GM12874 (cell line): ENCODE measurements around the gene SDC1.

Source experiments
- TF ChIP-seq, protein P1 (sequence below): IDR thresholded peaks from 2 replicates; pipeline ENCODE4 v1.5.1; 2011; ENCODE audit warnings: low read depth, mild to moderate bottlenecking, control low read depth, low read length, moderate library complexity; ENCODE audit not compliant: insufficient read depth

SDC1 gene

DNA sequence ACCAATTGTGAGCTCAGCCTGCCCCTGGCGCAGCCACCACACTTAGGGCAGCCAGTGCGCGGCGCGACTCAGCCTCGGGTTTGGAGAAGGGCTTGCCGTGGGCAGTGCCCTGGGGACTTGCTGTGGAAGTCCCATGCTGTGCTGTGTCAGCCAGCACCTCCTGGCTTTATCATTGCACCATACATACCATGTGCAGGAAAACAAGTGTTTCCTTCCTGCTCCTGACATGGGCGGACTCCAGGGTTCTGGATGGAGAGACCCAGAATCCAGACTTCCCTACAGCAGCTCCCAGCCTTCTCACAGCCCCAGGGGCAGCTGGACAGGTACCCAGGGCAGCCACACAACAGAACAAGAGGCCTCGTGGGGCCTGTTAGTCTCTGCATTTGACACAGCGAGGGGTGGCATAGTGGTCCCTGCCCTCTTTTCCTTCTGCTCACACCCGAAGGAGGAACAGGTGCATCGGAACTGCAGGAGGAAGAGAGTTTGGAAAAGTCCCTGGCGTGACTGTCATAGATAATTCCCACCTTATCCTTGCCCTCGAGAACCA is 54.2 kb downstream of the SDC1 start:
- TF ChIP-seq, protein P1, sequence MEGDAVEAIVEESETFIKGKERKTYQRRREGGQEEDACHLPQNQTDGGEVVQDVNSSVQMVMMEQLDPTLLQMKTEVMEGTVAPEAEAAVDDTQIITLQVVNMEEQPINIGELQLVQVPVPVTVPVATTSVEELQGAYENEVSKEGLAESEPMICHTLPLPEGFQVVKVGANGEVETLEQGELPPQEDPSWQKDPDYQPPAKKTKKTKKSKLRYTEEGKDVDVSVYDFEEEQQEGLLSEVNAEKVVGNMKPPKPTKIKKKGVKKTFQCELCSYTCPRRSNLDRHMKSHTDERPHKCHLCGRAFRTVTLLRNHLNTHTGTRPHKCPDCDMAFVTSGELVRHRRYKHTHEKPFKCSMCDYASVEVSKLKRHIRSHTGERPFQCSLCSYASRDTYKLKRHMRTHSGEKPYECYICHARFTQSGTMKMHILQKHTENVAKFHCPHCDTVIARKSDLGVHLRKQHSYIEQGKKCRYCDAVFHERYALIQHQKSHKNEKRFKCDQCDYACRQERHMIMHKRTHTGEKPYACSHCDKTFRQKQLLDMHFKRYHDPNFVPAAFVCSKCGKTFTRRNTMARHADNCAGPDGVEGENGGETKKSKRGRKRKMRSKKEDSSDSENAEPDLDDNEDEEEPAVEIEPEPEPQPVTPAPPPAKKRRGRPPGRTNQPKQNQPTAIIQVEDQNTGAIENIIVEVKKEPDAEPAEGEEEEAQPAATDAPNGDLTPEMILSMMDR = no peak

- TF ChIP-seq, protein P1 = no peak
Observed at GRCh38 chr2:20169796-20170703, 54.9 kb downstream of the SDC1 start.

GRCh38 chr2:20168727-20169696 is 55.9 kb downstream of the SDC1 start:
- TF ChIP-seq, protein P1 = no peak

GRCh38 chr2:20168048-20168726 is 56.7 kb downstream of the SDC1 start:
- TF ChIP-seq, protein P1 = no peak

GRCh38 chr2:20167356-20167755 is 57.6 kb downstream of the SDC1 start:
- TF ChIP-seq, protein P1 = no peak

DNA sequence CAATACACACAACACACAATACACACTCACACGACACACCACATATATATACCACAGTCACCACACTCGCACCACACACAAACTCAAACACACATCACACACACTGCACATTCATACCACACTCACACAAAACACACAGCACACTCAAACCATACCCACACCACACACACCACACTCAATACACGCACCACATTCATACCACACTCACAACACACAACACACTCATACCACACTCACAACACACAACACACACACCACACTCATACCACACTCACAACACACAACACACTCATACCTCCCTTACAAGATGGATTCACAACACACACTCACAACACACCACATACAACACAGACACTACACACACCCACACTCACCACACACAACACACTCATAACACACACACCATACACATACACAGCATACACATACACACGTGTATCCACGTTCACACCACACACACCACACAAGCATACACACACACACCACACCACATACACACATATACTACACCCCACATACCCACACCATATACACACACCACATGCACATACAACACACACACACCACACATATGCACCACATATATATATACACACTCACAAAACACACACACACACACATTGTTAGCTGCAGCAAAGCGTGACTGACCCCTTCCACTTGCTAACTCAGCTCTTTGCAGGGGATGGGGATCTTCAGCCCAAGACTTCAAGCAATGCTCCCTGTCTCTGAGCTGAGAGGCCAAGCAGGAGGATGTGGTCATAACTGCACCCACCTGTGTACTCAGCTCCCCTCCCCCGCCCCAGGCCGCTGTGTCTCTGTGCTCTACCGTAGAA is 59.0 kb downstream of the SDC1 start:
- TF ChIP-seq, protein P1 = no peak
